HepG2 (cell line): Measurements from ENCODE around the gene SLC29A3.

Source experiments
- CHD4 ChIP-seq: fragments of 200-600 bp; sonication (generic); IDR thresholded peaks from 2 replicates; pipeline ENCODE4 v1.7.0; 2017; ENCODE audit warnings: mild to moderate bottlenecking, low read length, borderline replicate concordance
- CTCF ChIP-seq: sonication (generic); formaldehyde crosslinking; IDR thresholded peaks from 2 replicates; pipeline ENCODE4 v1.5.0; 2020; ENCODE audit warnings: mild to moderate bottlenecking, missing genetic modification reagents, moderate library complexity
- ETV5 ChIP-seq: IDR thresholded peaks from 2 replicates; pipeline ENCODE4 v1.6.1; 2018; ENCODE audit warnings: missing biosample characterization, missing genetic modification reagents, inconsistent platforms, borderline replicate concordance
- POLR2AphosphoS2 ChIP-seq: IDR thresholded peaks from 2 replicates; pipeline ENCODE4 v1.6.1; 2011; ENCODE audit warnings: low read depth, low read length, improper control_type of control experiment
- POLR2AphosphoS5 ChIP-seq: IDR thresholded peaks from 2 replicates; pipeline ENCODE4 v1.6.1; 2012; ENCODE audit warnings: low read depth, low read length
- SMAD3 ChIP-seq: sonication (generic); formaldehyde crosslinking; IDR thresholded peaks from 2 replicates; pipeline ENCODE4 v1.4.0; 2020; ENCODE audit warnings: missing genetic modification reagents
- ZNF558 ChIP-seq: sonication (generic); formaldehyde crosslinking; IDR thresholded peaks from 2 replicates; pipeline ENCODE4 v1.9.0; 2022; ENCODE audit warnings: mild to moderate bottlenecking, missing genetic modification reagents, borderline replicate concordance
- TF ChIP-seq, protein P1 (sequence below), 2 experiments: IDR thresholded peaks; 2 replicates each; pipeline ENCODE4 v1.6.1; 2011 to 2012; ENCODE audit warnings: low read length in 2 of 2, borderline replicate concordance in 1 of 2, low read depth in 1 of 2, mild to moderate bottlenecking in 1 of 2, moderate library complexity in 1 of 2

DNA sequence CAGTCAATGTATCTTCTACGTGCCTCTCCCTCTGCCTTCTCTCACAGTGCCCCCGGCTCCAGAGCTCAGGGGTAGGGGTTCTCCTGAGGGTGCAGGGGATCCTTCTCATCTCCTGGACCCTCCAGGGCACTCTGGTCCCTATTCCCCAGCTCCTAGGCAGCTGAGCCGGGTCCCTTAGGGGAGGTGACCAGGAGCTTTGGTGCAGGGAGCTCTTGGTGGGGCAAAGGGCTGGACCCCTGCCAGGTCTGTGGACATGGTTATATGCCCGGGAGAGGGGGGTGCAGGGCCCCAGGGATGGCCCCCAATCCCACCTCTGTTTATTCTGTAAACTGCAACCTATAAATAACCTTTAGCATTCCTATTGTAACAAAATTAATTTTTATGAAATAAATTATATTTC lies 16.6 kb upstream of the SLC29A3 start:
- TF ChIP-seq ZNF558 (CRISPR knock-in tag) = no peak
- TF ChIP-seq POLR2AphosphoS2 = no peak
- TF ChIP-seq CTCF (CRISPR knock-in tag) = no peak
- TF ChIP-seq, protein P1, sequence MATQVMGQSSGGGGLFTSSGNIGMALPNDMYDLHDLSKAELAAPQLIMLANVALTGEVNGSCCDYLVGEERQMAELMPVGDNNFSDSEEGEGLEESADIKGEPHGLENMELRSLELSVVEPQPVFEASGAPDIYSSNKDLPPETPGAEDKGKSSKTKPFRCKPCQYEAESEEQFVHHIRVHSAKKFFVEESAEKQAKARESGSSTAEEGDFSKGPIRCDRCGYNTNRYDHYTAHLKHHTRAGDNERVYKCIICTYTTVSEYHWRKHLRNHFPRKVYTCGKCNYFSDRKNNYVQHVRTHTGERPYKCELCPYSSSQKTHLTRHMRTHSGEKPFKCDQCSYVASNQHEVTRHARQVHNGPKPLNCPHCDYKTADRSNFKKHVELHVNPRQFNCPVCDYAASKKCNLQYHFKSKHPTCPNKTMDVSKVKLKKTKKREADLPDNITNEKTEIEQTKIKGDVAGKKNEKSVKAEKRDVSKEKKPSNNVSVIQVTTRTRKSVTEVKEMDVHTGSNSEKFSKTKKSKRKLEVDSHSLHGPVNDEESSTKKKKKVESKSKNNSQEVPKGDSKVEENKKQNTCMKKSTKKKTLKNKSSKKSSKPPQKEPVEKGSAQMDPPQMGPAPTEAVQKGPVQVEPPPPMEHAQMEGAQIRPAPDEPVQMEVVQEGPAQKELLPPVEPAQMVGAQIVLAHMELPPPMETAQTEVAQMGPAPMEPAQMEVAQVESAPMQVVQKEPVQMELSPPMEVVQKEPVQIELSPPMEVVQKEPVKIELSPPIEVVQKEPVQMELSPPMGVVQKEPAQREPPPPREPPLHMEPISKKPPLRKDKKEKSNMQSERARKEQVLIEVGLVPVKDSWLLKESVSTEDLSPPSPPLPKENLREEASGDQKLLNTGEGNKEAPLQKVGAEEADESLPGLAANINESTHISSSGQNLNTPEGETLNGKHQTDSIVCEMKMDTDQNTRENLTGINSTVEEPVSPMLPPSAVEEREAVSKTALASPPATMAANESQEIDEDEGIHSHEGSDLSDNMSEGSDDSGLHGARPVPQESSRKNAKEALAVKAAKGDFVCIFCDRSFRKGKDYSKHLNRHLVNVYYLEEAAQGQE (IDR thresholded peaks at IDR 0.05; ENCODE audit: borderline replicate concordance in 1 of 2, low read depth in 1 of 2, low read length in 2 of 2) = no peak
- TF ChIP-seq CHD4 = no peak
- no peak for TF ChIP-seq SMAD3 (CRISPR knock-in tag)
- no peak for TF ChIP-seq ETV5
- no peak for TF ChIP-seq POLR2AphosphoS5
